IPS-18c (cell line): ENCODE measurements around the gene LGMN.
A peak's percentile ranks its signal among the peaks of the same experiment; 100 is the strongest.
"Not testable (repeated sequence)": the region's sequence is repeated elsewhere in the genome, so short reads cannot be mapped to it uniquely, and the experiment has no call there.

Experiments used
- H3K4me3 ChIP-seq: 2 replicates; pipeline ENCODE4 v1.7.0; 2013; ENCODE audit warnings: low read depth, mild to moderate bottlenecking, low read length, moderate library complexity; ENCODE audit not compliant: insufficient read depth
- H3K9me3 ChIP-seq: one replicate; pipeline ENCODE4 v1.6.1; 2013; ENCODE audit warnings: mild to moderate bottlenecking, low read length, moderate library complexity; ENCODE audit not compliant: control insufficient read depth, insufficient read depth

LGMN gene

GRCh38 chr14:92688434-92689375, 59.7 kb downstream of the LGMN start:
- H3K9me3 ChIP-seq, result no peaks in the 10 kb centered on the region
- H3K4me3 ChIP-seq, result no peak overlapping the region

- Histone ChIP-seq H3K4me3 (peak overlapping the region; percentile 62), H3K9me3 (no peaks in the 10 kb centered on the region)
Measured at GRCh38 chr14:92687681-92688433, 60.6 kb downstream of the LGMN start.

- peak overlapping the region; percentile 62 for H3K4me3 ChIP-seq
Measured at GRCh38 chr14:92686900-92687427, 61.5 kb downstream of the LGMN start.

GRCh38 chr14:92686411-92686899, 62.0 kb downstream of the LGMN start:
- Histone ChIP-seq H3K4me3 (no peak overlapping the region), H3K9me3 (no peaks in the 10 kb centered on the region)

More at GRCh38 chr14:92686900-92687427, 61.5 kb downstream of the LGMN start:
- H3K9me3 ChIP-seq, result no peaks in the 10 kb centered on the region

GRCh38 chr14:92685784-92686355, 62.6 kb downstream of the LGMN start:
- H3K4me3 ChIP-seq, result no peak overlapping the region
- H3K9me3 ChIP-seq, result no peaks in the 10 kb centered on the region

- Histone ChIP-seq H3K4me3 (no peak overlapping the region), H3K9me3 (no peaks in the 10 kb centered on the region)
Measured at GRCh38 chr14:92684801-92685560, 63.4 kb downstream of the LGMN start.

GRCh38 chr14:92683041-92683440, 65.4 kb downstream of the LGMN start:
- no peak overlapping the region for H3K4me3 ChIP-seq
- H3K9me3 ChIP-seq, result no peaks in the 10 kb centered on the region

- no peaks in the 10 kb centered on the region for H3K9me3 ChIP-seq
Measured at GRCh38 chr14:92680781-92681650, 67.4 kb downstream of the LGMN start.

GRCh38 chr14:92680330-92680729, 68.1 kb downstream of the LGMN start:
- H3K4me3 ChIP-seq, H3K9me3 ChIP-seq: not testable (repeated sequence)

More at GRCh38 chr14:92680781-92681650, 67.4 kb downstream of the LGMN start:
- H3K4me3 ChIP-seq, result no peak overlapping the region

- no peaks in the 10 kb centered on the region for H3K9me3 ChIP-seq
- H3K4me3 ChIP-seq, result no peak overlapping the region
Measured at GRCh38 chr14:92679246-92679645, 69.2 kb downstream of the LGMN start.

- Histone ChIP-seq H3K9me3 (no peaks in the 10 kb centered on the region), H3K4me3 (no peak overlapping the region)
Measured at GRCh38 chr14:92678766-92679165, 69.7 kb downstream of the LGMN start.

GRCh38 chr14:92677955-92678354, 70.5 kb downstream of the LGMN start:
- H3K4me3 ChIP-seq, result no peak overlapping the region
- H3K9me3 ChIP-seq, result no peaks in the 10 kb centered on the region

- H3K4me3 ChIP-seq, result no peak overlapping the region
- no peaks in the 10 kb centered on the region for H3K9me3 ChIP-seq
Measured at GRCh38 chr14:92677087-92677668, 71.2 kb downstream of the LGMN start.

GRCh38 chr14:92676403-92677086, 71.9 kb downstream of the LGMN start:
- no peaks in the 10 kb centered on the region for H3K9me3 ChIP-seq
- H3K4me3 ChIP-seq, result no peak overlapping the region

- H3K9me3 ChIP-seq, result no peaks in the 10 kb centered on the region
- H3K4me3 ChIP-seq, result no peak overlapping the region
Measured at GRCh38 chr14:92675976-92676375, 72.5 kb downstream of the LGMN start.
